ENCODE results near the gene HM13. TPM values are rescaled to one million over a fixed set of nuclear protein-coding genes. Genes with fewer than 3 reads are reported as not detected.

Gene HM13
- total and polyA plus RNA-seq, 2 of the 13 experiments (the other 11 are each of a cell fraction or from before 2014, with no cell fraction given), result 118 to 243 TPM

DNA sequence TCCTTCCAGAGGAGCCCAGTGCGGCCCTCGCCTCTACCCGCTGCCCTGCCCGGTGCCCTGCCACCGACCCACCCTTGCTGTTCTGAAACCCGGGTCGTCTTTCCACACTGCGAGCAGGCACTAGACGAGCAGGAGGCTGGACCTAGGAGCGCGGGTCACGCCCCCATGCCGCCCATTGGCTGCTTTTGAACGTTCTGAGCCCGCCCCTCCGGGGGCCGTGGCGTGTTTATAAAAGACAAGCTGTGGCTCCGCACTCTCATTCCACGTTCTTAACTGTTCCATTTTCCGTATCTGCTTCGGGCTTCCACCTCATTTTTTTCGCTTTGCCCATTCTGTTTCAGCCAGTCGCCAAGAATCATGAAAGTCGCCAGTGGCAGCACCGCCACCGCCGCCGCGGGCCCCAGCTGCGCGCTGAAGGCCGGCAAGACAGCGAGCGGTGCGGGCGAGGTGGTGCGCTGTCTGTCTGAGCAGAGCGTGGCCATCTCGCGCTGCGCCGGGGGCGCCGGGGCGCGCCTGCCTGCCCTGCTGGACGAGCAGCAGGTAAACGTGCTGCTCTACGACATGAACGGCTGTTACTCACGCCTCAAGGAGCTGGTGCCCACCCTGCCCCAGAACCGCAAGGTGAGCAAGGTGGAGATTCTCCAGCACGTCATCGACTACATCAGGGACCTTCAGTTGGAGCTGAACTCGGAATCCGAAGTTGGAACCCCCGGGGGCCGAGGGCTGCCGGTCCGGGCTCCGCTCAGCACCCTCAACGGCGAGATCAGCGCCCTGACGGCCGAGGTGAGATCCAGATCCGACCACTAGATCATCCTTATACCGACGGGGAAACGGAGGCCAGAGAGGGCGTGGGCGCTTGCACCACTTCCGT, 91.0 kb downstream of the HM13 start, which contains the start of gene ID1 (continued):
- peak; percentile 92 for TF ChIP-seq YEATS4 (CRISPR knock-in tag; IDR thresholded peaks at IDR 0.05; ENCODE audit: borderline replicate concordance)
- TF ChIP-seq, protein P1, sequence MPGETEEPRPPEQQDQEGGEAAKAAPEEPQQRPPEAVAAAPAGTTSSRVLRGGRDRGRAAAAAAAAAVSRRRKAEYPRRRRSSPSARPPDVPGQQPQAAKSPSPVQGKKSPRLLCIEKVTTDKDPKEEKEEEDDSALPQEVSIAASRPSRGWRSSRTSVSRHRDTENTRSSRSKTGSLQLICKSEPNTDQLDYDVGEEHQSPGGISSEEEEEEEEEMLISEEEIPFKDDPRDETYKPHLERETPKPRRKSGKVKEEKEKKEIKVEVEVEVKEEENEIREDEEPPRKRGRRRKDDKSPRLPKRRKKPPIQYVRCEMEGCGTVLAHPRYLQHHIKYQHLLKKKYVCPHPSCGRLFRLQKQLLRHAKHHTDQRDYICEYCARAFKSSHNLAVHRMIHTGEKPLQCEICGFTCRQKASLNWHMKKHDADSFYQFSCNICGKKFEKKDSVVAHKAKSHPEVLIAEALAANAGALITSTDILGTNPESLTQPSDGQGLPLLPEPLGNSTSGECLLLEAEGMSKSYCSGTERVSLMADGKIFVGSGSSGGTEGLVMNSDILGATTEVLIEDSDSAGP (CRISPR knock-in tag; IDR thresholded peaks at IDR 0.05; ENCODE audit: borderline replicate concordance), result peak; percentile 97
- peak; percentile 93 for TF ChIP-seq MXD4 (CRISPR knock-in tag; IDR thresholded peaks at IDR 0.05)
- TF ChIP-seq GTF2F1 (IDR thresholded peaks at IDR 0.05; ENCODE audit: low read length), result peak; percentile 98
- no peak for TF ChIP-seq HHEX (CRISPR knock-in tag; IDR thresholded peaks at IDR 0.05)
- TF ChIP-seq NAIF1 (CRISPR knock-in tag; IDR thresholded peaks at IDR 0.05; ENCODE audit: borderline replicate concordance), result peak; percentile 84; the same call in 1 of the 2 replicates

DNA sequence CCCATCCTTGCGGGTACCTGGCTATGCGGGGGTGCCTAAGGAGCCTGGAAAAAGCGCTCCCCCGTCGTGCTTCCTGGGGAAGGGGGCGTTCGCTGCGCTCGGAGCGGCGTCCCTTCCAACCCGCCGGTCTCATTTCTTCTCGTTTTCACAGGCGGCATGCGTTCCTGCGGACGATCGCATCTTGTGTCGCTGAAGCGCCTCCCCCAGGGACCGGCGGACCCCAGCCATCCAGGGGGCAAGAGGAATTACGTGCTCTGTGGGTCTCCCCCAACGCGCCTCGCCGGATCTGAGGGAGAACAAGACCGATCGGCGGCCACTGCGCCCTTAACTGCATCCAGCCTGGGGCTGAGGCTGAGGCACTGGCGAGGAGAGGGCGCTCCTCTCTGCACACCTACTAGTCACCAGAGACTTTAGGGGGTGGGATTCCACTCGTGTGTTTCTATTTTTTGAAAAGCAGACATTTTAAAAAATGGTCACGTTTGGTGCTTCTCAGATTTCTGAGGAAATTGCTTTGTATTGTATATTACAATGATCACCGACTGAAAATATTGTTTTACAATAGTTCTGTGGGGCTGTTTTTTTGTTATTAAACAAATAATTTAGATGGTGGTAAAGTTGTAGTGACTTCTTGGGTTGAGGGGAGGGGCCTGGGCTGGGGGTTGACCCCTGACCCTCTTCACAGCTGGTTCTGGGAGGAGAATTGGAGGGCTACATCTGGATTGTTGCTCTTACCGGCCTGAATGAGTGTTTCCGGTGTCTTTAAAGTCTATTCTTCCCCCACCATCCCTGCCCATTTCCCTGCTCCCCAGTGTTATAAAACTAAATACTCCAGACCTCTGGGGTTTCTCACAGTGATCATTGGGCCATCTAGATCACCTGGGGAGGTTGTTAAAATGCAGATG, 91.9 kb downstream of the HM13 start:
- peak overlapping the region; percentile 98 for H3K27ac ChIP-seq (ENCODE audit: extremely low read length, insufficient read depth, low read length)
- intact Hi-C loops (cut with micrococcal nuclease; ENCODE audit: unreplicated experiment), result loop anchor here (5.0 kb wide), 1 partner anchor 116 kb away; the partner anchor contains the start of gene BCL2L1
- ChIA-PET CTCF (ENCODE audit: low intra/inter-chr PET ratio, low total read pairs) (no interaction called here), POLR2A (interaction anchor here (0.9 to 13.6 kb wide), 27 partner anchors 10 to 133 kb away, joined by 3 to 1427 read pairs (median 15); partner anchors contain the start of genes BCL2L1 and TPX2)
- H4K20me1 ChIP-seq (ENCODE audit: insufficient read depth, low read length), result peaks cover 19% of the 10 kb centered on the region
- FAIRE-seq (no peak), DNase-seq (ENCODE audit: low spot score) (peak; percentile 47), ATAC-seq (no peak)
- H3K9me3 ChIP-seq (ENCODE audit: low read length), result no peaks in the 10 kb centered on the region
- peaks cover 44% of the 10 kb centered on the region for H3K79me2 ChIP-seq (ENCODE audit: insufficient read depth, low read length)
- H3K36me3 ChIP-seq (replicated peaks in 1 of 2; ENCODE audit: control insufficient read depth in 1 of 2, insufficient read depth in 2 of 2, low read length in 2 of 2), result peaks cover 0 to 5% of the 10 kb centered on the region in 2 experiments; a peak in 4 of 5 replicates
- H2AFZ ChIP-seq (ENCODE audit: low read length), result no peak overlapping the region
- H3K4me2 ChIP-seq (ENCODE audit: low read depth, low read length), result peak overlapping the region; percentile 94
- in situ Hi-C loops (cut with HindIII; ENCODE audit: extremely low pct_ligation_motif_present, low pct_unique_long_range_greater_than_20kb), result no loop called here
- peak overlapping the region; percentile 99 for H3K9ac ChIP-seq (ENCODE audit: insufficient read depth, low read depth, low read length)
- peaks cover 60% of the 10 kb centered on the region for H3K4me1 ChIP-seq (ENCODE audit: insufficient read depth, low read length)
- H3K27me3 ChIP-seq (ENCODE audit: control insufficient read depth in 1 of 2, insufficient read depth in 2 of 2, low read length in 2 of 2), result no peaks in the 10 kb centered on the region; a peak in 1 of 5 replicates
- peak overlapping the region; percentile 81 to 99 (median 95) for H3K4me3 ChIP-seq (replicated peaks in 1 of 3; ENCODE audit: insufficient read depth in 1 of 3, low read depth in 2 of 3, low read length in 3 of 3)
- no TSS peak for BruUV-seq (replicated peaks)
- WGBS (ENCODE audit: low lambda C conversion rate), result under 1% methylated on average over 37 of the region's 39 CpGs
- no peak; the same call in 1 of the 2 replicates for TF ChIP-seq ZNF10 (CRISPR knock-in tag; IDR thresholded peaks at IDR 0.05; ENCODE audit: borderline replicate concordance, low read depth)
- TF ChIP-seq ZNF879 (CRISPR knock-in tag; IDR thresholded peaks at IDR 0.05), result 0 out of 2 replicates have a peak, but pooled peaks have one; percentile 83
- peak; percentile 23; the same call in 1 of the 2 replicates for TF ChIP-seq ZNF329 (CRISPR knock-in tag; IDR thresholded peaks at IDR 0.05; ENCODE audit: low read depth)
- TF ChIP-seq ZNF430 (CRISPR knock-in tag; IDR thresholded peaks at IDR 0.05), result peak; percentile 71; the same call in 1 of the 2 replicates
- TF ChIP-seq FOXK1 (CRISPR knock-in tag; IDR thresholded peaks at IDR 0.05; ENCODE audit: borderline replicate concordance, low read depth), result no peak
- TF ChIP-seq IKZF4 (CRISPR knock-in tag; IDR thresholded peaks at IDR 0.05; ENCODE audit: borderline replicate concordance, low read depth, not compliant biosample characterization), result no peak
- TF ChIP-seq RELA (CRISPR knock-in tag; IDR thresholded peaks at IDR 0.05), result no peak
- TF ChIP-seq HIVEP1 (CRISPR knock-in tag; IDR thresholded peaks at IDR 0.05), result peak; percentile 81
- TF ChIP-seq RBFOX2 (IDR thresholded peaks at IDR 0.05; ENCODE audit: low read depth, low read length), result peak; percentile 85
- no peak for TF ChIP-seq RARG (CRISPR knock-in tag; IDR thresholded peaks at IDR 0.05; ENCODE audit: low read depth)
- TF ChIP-seq NCOA1 (CRISPR knock-in tag; IDR thresholded peaks at IDR 0.05), result peak; percentile 59; the same call in 1 of the 2 replicates
- 0 out of 2 replicates have a peak, but pooled peaks have one; percentile 90 for TF ChIP-seq CC2D1A (CRISPR knock-in tag; IDR thresholded peaks at IDR 0.05)
- TF ChIP-seq MLLT10 (CRISPR knock-in tag; IDR thresholded peaks at IDR 0.05), result peak; percentile 67; the same call in 1 of the 2 replicates
- peak; percentile 35 for TF ChIP-seq U2AF1 (optimal IDR thresholded peaks at IDR 0.05; ENCODE audit: low read depth, low read length)

Data from HepG2 (cell line).